Measurements from ENCODE around the gene LAMA3. TPM values are rescaled to one million over a fixed set of nuclear protein-coding genes. Genes with fewer than 3 reads are reported as not detected.

The LAMA3 gene
- total and polyA plus RNA-seq, 4 donors, result 0.26 to 3.9 (median 0.37) TPM

DNA sequence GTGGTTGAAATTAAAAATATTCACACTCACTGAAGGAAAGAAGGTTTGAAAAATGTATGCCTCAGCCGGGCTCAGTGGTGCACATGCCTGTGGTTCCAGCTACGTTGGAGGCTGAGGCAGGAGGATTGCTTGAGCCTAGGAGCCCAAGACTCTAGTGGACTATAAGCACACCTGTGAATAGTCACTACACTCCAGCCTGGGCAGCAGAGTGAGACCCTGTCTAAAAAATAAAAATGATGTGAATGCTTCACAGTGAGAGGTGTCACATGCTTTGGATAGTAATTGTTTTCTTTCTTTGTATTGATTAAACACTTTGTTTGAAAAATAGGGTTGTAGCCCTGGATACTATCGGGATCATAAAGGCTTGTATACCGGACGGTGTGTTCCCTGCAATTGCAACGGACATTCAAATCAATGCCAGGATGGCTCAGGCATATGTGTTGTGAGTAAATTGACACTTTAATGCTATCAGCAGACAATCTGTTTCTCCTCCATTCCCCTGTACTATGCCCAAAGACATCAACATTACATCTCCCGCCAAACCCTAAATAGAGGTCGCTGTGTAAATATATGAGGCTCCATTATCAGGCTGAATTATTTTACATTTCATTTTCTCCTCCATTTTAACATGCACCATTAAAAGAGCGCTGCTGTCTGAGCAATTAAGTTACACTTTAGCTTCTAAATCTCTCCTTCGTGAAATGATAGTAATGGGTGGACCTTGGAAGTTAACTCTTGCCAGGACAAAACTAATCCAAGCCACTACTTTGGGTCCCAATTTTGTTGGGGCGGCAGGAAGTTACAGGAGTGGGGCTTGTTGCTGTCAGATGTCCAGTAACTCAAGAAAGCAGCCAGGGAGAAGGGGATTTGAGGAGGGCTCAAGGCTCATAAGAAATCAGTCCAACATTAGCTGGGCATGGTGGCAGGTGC lies 187.0 kb downstream of the LAMA3 start (continued):
- TF ChIP-seq GABPA (IDR thresholded peaks at IDR 0.05 in 1 of 2, conservative IDR thresholded peaks at IDR 0.05 in 1 of 2) (no peak), NR2F2 (IDR thresholded peaks at IDR 0.05) (no peak), FOXA2 (IDR thresholded peaks at IDR 0.05) (no peak), RXRA (IDR thresholded peaks at IDR 0.05) (no peak), JUND (IDR thresholded peaks at IDR 0.05) (no peak)

DNA sequence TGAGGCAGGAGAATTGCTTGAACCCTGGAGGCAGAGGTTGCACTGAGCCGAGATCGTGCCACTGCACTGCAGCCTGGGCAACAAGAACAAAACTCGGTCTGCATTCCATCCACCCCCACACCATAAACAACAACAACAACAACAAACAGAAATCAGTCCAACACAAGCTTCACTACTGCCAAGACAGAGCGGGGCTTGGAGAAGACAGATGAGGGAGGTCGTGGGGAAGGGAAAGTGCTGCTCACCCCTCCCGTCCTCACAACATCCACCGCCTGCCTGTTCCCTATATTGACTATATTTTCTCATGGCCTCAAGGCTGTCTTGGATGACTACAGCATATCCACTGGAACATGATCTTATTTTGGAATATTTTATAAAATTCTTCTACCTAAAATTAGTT lies 187.7 kb downstream of the LAMA3 start:
- no peaks in the 10 kb centered on the region for H3K27me3 ChIP-seq (ENCODE audit: control insufficient read depth in 4 of 4, insufficient read depth in 4 of 4, low read length in 3 of 4)
- H3K9me3 ChIP-seq (ENCODE audit: control insufficient read depth in 4 of 4, low read length in 3 of 4), result no peaks in the 10 kb centered on the region
- no peak overlapping the region for H3K27ac ChIP-seq (ENCODE audit: low read depth in 1 of 2, low read length in 2 of 2)
- WGBS, result 89% methylated on average over 7 of the region's 7 CpGs
- no peak overlapping the region for H3K9ac ChIP-seq (ENCODE audit: low read depth in 1 of 2, low read length in 2 of 2)
- TF ChIP-seq SP1 (IDR thresholded peaks at IDR 0.05), result no peak
- no peak for TF ChIP-seq YY1 (IDR thresholded peaks at IDR 0.05)
- no peak for TF ChIP-seq NR2F2 (IDR thresholded peaks at IDR 0.05)
- no peak for TF ChIP-seq RXRA (IDR thresholded peaks at IDR 0.05)
- TF ChIP-seq EGR1 (IDR thresholded peaks at IDR 0.05; ENCODE audit: low read depth in 2 of 2), result no peak
- no peak for TF ChIP-seq RAD21 (IDR thresholded peaks at IDR 0.05)
- no peak for TF ChIP-seq HNF4A (conservative IDR thresholded peaks at IDR 0.05)
- TF ChIP-seq TAF1 (conservative IDR thresholded peaks at IDR 0.05), result no peak
- TF ChIP-seq, protein P1, sequence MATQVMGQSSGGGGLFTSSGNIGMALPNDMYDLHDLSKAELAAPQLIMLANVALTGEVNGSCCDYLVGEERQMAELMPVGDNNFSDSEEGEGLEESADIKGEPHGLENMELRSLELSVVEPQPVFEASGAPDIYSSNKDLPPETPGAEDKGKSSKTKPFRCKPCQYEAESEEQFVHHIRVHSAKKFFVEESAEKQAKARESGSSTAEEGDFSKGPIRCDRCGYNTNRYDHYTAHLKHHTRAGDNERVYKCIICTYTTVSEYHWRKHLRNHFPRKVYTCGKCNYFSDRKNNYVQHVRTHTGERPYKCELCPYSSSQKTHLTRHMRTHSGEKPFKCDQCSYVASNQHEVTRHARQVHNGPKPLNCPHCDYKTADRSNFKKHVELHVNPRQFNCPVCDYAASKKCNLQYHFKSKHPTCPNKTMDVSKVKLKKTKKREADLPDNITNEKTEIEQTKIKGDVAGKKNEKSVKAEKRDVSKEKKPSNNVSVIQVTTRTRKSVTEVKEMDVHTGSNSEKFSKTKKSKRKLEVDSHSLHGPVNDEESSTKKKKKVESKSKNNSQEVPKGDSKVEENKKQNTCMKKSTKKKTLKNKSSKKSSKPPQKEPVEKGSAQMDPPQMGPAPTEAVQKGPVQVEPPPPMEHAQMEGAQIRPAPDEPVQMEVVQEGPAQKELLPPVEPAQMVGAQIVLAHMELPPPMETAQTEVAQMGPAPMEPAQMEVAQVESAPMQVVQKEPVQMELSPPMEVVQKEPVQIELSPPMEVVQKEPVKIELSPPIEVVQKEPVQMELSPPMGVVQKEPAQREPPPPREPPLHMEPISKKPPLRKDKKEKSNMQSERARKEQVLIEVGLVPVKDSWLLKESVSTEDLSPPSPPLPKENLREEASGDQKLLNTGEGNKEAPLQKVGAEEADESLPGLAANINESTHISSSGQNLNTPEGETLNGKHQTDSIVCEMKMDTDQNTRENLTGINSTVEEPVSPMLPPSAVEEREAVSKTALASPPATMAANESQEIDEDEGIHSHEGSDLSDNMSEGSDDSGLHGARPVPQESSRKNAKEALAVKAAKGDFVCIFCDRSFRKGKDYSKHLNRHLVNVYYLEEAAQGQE (IDR thresholded peaks at IDR 0.05), result no peak
- TF ChIP-seq, protein P2, sequence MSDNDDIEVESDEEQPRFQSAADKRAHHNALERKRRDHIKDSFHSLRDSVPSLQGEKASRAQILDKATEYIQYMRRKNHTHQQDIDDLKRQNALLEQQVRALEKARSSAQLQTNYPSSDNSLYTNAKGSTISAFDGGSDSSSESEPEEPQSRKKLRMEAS (IDR thresholded peaks at IDR 0.05), result no peak
- TF ChIP-seq, protein P3, sequence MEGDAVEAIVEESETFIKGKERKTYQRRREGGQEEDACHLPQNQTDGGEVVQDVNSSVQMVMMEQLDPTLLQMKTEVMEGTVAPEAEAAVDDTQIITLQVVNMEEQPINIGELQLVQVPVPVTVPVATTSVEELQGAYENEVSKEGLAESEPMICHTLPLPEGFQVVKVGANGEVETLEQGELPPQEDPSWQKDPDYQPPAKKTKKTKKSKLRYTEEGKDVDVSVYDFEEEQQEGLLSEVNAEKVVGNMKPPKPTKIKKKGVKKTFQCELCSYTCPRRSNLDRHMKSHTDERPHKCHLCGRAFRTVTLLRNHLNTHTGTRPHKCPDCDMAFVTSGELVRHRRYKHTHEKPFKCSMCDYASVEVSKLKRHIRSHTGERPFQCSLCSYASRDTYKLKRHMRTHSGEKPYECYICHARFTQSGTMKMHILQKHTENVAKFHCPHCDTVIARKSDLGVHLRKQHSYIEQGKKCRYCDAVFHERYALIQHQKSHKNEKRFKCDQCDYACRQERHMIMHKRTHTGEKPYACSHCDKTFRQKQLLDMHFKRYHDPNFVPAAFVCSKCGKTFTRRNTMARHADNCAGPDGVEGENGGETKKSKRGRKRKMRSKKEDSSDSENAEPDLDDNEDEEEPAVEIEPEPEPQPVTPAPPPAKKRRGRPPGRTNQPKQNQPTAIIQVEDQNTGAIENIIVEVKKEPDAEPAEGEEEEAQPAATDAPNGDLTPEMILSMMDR (IDR thresholded peaks at IDR 0.05; ENCODE audit: low read depth, low read length, missing input control), result no peak
- TF ChIP-seq GABPA (IDR thresholded peaks at IDR 0.05 in 1 of 2, conservative IDR thresholded peaks at IDR 0.05 in 1 of 2), result no peak
- no peak for TF ChIP-seq HNF4G (IDR thresholded peaks at IDR 0.05)
- TF ChIP-seq FOXA1 (IDR thresholded peaks at IDR 0.05), result no peak
- TF ChIP-seq JUND (IDR thresholded peaks at IDR 0.05), result no peak
- TF ChIP-seq FOXA2 (IDR thresholded peaks at IDR 0.05), result no peak
- TF ChIP-seq, protein P4, sequence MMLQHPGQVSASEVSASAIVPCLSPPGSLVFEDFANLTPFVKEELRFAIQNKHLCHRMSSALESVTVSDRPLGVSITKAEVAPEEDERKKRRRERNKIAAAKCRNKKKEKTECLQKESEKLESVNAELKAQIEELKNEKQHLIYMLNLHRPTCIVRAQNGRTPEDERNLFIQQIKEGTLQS (IDR thresholded peaks at IDR 0.05), result no peak
- TF ChIP-seq, protein P5, sequence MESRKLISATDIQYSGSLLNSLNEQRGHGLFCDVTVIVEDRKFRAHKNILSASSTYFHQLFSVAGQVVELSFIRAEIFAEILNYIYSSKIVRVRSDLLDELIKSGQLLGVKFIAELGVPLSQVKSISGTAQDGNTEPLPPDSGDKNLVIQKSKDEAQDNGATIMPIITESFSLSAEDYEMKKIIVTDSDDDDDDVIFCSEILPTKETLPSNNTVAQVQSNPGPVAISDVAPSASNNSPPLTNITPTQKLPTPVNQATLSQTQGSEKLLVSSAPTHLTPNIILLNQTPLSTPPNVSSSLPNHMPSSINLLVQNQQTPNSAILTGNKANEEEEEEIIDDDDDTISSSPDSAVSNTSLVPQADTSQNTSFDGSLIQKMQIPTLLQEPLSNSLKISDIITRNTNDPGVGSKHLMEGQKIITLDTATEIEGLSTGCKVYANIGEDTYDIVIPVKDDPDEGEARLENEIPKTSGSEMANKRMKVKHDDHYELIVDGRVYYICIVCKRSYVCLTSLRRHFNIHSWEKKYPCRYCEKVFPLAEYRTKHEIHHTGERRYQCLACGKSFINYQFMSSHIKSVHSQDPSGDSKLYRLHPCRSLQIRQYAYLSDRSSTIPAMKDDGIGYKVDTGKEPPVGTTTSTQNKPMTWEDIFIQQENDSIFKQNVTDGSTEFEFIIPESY (IDR thresholded peaks at IDR 0.05), result no peak
- DNase-seq (ENCODE audit: low spot score), result no peak
- H3K4me1 ChIP-seq (ENCODE audit: control insufficient read depth in 4 of 4, insufficient read depth in 4 of 4, low read length in 3 of 4), result no peaks in the 10 kb centered on the region
- no peaks in the 10 kb centered on the region for H3K36me3 ChIP-seq (ENCODE audit: control insufficient read depth in 4 of 4, insufficient read depth in 3 of 4, low read depth in 1 of 4, low read length in 3 of 4)
- H3K4me3 ChIP-seq (ENCODE audit: low read depth in 1 of 3, low read length in 3 of 3), result no peak overlapping the region
